Stimulated activated CD8-positive, alpha-beta memory T cell treated with anti-CD3 and anti-CD28 coated beads, Interleukin-15, amount 100 ng/mL, for 4 hours (primary cell): ENCODE results near the gene SETD2.

ENCODE experiments used
- DNase-seq, 2 donors: peaks; one replicate each; pipeline ENCODE4 v3.0.0-alpha.2; 2020; ENCODE audit warnings: low read depth in 2 of 2

SETD2 gene

DNA sequence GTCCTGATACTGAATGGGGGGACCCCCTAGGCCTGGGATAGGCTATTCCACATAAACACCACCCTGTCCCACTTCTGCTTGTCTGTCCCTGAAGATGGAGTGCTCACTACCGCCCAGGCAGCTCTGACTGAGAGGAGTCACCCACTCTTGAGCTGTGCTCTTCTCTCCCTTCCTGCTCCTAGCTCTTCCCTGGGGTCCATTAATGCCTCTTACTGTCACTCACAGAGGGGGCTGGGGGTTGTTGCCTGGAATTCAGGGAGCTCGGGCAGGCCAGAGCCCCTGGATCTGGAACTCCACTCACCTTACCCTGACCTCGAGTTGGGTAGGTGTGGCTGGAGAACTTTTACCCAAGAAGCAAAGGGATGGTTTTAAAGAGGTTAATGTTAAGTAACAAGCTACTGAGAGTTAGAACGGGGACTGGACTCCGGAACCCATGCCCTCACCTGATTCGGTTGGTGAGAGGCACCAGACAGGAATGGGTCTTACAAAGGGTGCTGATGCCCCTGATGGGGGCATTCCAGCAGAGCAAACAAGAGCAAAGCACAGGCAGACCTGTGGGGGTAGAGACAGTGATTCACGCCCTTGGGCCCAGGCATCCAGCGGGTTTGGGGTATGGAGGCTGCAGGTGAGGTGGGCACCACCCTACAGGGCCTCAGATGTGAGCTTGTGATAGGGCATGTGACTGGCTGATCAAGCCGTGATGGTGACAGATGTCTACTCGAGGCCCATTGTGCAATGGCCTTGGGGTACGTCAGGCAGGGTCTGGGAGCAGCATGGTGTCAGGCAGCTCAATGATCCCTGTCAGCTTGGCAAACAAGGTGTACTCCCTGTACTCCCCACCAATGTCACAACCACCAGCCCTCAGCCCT is 179.1 kb downstream of the SETD2 start:
- no peak for DNase-seq

DNA sequence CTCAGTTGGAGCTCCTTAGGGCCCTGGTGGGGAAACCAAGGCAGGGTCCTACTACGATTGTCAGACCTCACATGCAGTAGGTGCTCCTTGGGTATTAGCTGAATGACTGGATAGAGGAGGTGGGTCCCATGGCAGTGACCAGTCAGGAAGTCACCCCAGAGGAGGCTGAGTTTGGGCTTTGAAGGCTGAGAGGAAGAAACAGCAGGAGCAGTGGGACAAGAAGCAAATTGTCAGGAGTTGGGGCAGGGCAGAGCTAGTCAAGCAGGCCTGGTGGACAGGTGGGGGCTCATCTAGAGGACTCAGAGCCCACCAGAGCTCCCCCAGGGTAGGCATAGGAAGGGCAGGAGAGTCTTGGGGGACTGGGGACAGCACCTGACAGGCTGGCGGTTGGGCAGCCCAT is 181.4 kb downstream of the SETD2 start:
- no peak for DNase-seq

DNA sequence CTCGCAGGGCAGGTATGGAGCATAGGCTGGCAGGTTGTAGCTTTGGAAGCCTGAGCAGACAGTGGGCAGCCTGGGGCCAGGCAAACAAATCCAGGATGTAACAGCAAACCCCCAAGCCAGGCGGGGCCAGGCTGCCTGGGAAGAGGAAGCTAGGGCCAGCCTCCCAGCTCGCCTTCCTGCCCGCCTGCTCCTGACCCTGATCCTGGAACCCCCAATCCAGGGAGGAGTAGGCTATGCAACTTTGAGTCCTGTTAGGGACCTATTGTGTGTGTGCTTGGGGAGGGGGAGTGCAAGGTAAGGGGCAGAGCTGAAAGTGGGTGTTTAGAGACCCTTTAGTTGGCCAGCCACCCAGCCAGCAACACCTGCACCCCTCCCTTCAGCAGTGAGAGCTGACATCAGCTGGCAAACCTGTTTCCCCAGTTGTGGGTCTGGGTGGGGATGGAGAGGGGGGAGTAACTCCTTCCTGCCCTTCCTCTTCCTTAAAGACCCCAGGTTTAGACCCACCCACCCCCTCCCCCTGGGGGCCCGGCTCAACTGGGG is 181.9 kb downstream of the SETD2 start:
- DNase-seq, result no peak

- no peak for DNase-seq
Observed at GRCh38 chr3:46979958-46980497, 183.9 kb downstream of the SETD2 start.

- peak; percentile 92 to 93 for DNase-seq
Observed at GRCh38 chr3:46978985-46979944, 184.6 kb downstream of the SETD2 start, which contains the start of gene NBEAL2. Gene NBEAL2, plus strand, starts transcription at chr3:46979666. Its CDS starts 196 bp downstream, at chr3:46979862.

DNA sequence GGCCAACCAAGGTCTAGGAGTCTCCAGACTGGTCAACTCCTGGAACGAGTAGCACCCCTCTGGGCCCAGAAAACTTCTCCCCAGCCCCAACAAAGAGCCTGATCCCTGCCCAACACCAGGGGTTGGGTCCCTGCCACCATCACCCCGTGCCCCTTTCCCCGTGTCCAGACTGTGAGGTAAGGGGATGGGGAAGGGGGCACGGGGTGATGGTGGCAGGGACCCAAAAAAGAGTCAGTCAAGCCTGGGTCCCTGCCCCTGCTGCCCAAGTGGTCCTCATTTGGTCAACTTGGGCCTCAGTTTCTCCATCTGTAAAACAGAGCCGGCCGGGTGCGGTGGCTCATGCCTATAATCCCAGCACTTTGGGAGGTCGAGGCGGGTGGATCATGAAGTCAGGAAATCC is 185.5 kb downstream of the SETD2 start:
- DNase-seq, result no peak

- DNase-seq, result no peak
Observed at GRCh38 chr3:46977811-46978195, 186.1 kb downstream of the SETD2 start.

DNA sequence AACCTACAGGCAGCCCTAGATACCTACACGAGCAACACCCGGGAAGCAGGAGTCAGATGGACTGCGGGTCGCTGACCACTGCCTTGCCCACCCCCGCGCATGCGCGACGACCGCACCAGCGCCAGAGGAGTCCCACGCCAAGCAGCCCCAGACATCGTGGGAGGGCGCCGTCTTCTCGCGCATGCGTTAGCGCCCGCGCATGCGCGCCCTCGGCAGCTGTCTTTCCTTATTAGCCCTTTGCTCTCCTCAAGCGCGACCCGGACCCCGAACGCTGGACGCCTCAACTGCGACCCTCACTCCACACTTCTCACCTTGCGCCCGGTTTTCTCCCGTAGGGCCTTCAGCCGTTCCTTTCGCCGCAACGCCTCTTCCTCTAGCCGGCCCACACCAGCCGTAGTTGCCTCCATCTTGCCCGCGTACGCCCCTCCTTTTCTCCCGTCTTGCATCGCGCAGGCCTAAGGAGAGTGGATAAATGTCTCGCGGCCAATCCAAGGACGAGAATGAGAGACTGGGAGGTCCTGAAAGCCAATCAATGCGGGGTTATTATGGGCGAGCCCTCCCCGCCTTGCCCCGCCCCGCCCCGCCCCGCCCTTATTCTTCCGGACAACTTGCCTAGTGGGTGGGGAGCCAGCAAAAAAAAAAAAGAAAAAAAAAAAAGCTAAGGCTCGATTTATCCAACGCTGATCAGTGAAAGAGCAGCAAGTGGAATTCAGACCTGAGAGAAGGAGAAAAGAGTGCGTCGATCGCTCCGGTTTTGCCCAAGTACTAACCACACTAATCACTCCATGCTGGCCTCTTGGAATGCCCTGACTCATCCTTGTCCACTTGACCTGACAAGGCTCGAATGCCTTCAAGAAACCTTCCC is 187.4 kb downstream of the SETD2 start, which contains the start of gene CCDC12:
TSS of gene CCDC12 (minus strand) at position 420 of the 865 bp plus-strand sequence. CDS start at position 407, 13 bp downstream.
- DNase-seq, result peak; percentile 89 to 93

GRCh38 chr3:46974421-46975171 is 189.3 kb downstream of the SETD2 start:
- DNase-seq, result no peak

- DNase-seq, result no peak
Observed at GRCh38 chr3:46972396-46972795, 191.5 kb downstream of the SETD2 start.

GRCh38 chr3:46971742-46972141 is 192.2 kb downstream of the SETD2 start:
- DNase-seq, result no peak

- DNase-seq, result no peak
Observed at GRCh38 chr3:46971151-46971550, 192.8 kb downstream of the SETD2 start.

DNA sequence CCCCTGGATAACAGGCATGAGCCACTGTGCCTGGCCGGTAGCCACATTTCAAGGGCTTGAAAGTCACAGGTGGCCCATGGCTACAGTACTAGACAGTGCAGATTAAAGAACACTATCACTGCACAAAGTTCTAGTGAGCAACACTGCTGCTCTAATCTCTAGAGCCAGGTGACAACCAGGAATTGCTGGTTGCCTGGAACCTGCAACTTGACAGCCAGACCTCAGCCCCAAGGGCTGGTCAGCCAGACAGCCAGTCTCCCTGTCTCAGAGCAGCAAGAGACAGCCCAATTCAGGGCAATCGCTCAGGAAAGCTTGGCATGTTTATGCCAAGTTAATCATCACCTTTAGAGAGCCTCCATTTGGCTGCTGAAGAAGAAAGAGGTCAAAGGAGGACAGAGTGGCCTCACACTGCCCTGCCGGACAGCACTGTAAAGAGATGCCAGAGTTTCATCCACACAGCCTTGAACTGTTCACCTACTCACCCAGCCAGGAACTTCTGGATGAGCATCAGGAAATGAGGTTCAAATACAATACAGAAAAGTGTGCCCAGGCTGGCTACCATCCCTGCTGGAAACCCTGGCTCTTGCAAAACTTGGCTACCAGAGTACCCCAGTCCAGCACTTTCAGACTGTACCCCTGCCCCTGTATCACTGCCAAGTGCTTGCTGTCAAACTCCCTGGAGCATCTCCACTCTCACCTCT is 193.4 kb downstream of the SETD2 start:
- DNase-seq, result no peak

DNA sequence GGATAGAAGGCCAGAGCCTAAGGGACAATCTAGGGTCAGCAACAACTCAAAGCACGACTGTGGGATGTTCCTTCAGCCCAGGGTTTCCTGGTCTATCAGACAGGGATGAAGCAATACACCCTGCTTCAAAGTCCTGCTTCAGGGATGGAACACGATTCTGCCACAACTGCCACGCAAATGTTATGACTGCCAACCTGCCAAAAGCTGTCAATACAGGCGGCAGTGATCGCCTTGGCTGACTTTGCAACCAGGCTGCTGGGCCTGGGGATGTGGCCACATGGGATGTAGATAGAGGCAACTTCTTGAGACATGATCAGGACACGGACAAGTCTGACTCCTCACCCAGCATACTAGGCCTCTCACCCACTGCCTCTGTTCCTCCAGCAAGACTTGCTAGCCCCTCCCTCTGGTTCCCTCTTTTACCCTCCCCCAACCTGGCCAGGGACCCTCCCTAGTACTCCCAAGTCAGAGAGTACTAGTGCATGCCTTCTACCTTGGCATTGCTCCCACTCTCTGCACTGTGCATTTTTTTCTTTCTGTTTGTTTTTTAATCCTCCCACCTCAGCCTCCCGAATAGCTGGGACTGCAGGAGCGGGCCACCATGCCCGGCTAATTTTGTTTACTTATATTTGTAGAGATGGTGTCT is 195.0 kb downstream of the SETD2 start:
- no peak for DNase-seq

- DNase-seq, result no peak
Observed at GRCh38 chr3:46966811-46967210, 197.1 kb downstream of the SETD2 start.
